Activated CD8-positive, alpha-beta T cell treated with anti-CD3 and anti-CD28 coated beads, Interleukin-2, amount 10 ng/mL, durations not matched to agents 7 days and 5 days (primary cell): ENCODE measurements around the gene DPF1. TPM values are rescaled to one million over a fixed set of nuclear protein-coding genes. Genes with fewer than 3 reads are reported as not detected.

Experiments used
- ATAC-seq: fragments of 150-1000 bp; cut with Tn5 transposase; one replicate; pipeline ENCODE4 v1.10.0; 2021; ENCODE audit warnings: moderate library complexity
- CTCF ChIA-PET: fragments of 350-600 bp; sonication (Branson Sonifier 250); formaldehyde crosslinking; loops from one replicate; lab custom pipeline; 2021; ENCODE audit warnings: antibody characterized with exemption; lab: Charles Lee
- POLR2A ChIA-PET: fragments of 350-600 bp; sonication (Branson Sonifier 250); formaldehyde crosslinking; loops from one replicate; lab custom pipeline; 2021; ENCODE audit warnings: antibody characterized with exemption; lab: Charles Lee
- DNase-seq: peaks from one replicate; pipeline ENCODE4 v3.0.0-alpha.2; 2020
- H3K27ac Mint-ChIP-seq: one replicate; pipeline ENCODE4 v1.8.0; 2021; ENCODE audit warnings: mild to moderate bottlenecking, mixed read lengths
- H3K27me3 Mint-ChIP-seq: one replicate; pipeline ENCODE4 v1.8.0; 2021; ENCODE audit warnings: low read depth, mixed read lengths
- H3K36me3 Mint-ChIP-seq: one replicate; pipeline ENCODE4 v1.8.0; 2021; ENCODE audit warnings: low read depth, mixed read lengths
- H3K4me1 Mint-ChIP-seq: one replicate; pipeline ENCODE4 v1.8.0; 2021; ENCODE audit warnings: low read depth, mixed read lengths
- H3K4me3 Mint-ChIP-seq: one replicate; pipeline ENCODE4 v1.8.0; 2021; ENCODE audit warnings: mild to moderate bottlenecking, mixed read lengths
- H3K9me3 Mint-ChIP-seq: one replicate; pipeline ENCODE4 v1.8.0; 2022; ENCODE audit warnings: mixed read lengths; ENCODE audit not compliant: insufficient read depth
- total RNA-seq, 2 experiments: library from RNA; stranded (reverse); gene quantifications; one replicate each; pipeline ENCODE4 v1.2.3, GENCODE V29; 2021

DPF1 gene
- total RNA-seq, 2 experiments from 2014 or later: 0.16 to 0.29 TPM

DNA sequence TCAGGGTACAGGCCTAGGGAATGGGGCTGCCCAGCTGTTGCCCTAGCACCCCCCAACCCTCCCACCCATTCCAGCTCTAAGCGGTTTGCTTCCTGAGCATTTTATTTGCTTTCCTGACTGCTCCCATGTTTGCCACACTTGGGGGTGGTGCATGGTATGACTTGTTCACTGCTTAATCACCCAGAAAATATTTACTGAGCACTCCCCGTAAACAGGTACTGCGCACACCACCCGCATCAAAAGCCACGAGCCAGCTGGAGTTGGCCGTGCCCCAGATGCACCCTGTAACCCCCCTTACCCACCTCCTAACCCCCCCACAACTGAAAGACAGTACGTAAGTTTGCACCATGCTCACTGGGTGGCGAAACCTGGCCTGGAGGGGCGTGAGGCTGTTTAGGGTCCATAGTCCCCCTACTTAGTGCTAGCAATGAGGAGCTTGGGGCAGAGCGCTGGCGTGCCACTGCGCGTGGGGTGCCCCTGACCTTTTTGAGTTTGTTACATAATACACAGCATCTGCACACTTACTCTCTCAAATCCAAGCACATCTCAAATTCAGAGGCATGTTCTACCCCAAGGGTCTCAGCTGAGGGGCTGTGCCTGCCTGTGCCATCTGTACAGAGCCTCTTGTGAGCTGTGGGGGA is 29.8 kb downstream of the DPF1 start:
- Mint-ChIP-seq H3K27me3 (no peaks in the 10 kb centered on the region), H3K9me3 (no peaks in the 10 kb centered on the region), H3K4me3 (no peak overlapping the region), H3K36me3 (peaks cover 5% of the 10 kb centered on the region), H3K4me1 (peaks cover 5% of the 10 kb centered on the region), H3K27ac (no peak overlapping the region)
- DNase-seq (no peak), ATAC-seq (no peak)
- CTCF ChIA-PET: no interaction called here
- POLR2A ChIA-PET: no interaction called here

DNA sequence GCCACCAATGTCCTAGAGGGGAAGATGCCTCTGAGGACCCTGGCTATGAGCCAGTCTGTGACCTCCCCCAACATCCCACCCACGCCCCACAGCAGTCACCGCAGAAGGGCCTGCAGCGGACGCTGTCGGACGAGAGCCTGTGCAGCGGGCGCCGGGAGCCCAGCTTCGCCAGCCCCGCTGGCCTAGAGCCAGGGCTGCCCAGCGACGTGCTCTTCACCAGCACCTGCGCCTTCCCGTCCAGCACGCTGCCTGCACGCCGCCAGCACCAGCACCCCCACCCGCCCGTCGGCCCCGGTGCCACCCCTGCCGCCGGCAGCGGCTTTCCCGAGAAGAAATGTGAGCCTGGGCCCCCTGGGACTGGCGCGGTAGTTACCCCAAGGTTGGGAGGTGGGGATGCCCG is 30.6 kb downstream of the DPF1 start:
- peaks cover 9% of the 10 kb centered on the region for H3K4me1 Mint-ChIP-seq
- DNase-seq: no peak
- no peaks in the 10 kb centered on the region for H3K9me3 Mint-ChIP-seq
- no peak overlapping the region for H3K27ac Mint-ChIP-seq
- POLR2A ChIA-PET: no interaction called here
- H3K27me3 Mint-ChIP-seq: no peaks in the 10 kb centered on the region
- CTCF ChIA-PET: no interaction called here
- no peak for ATAC-seq
- H3K4me3 Mint-ChIP-seq: no peak overlapping the region
- peaks cover 5% of the 10 kb centered on the region for H3K36me3 Mint-ChIP-seq

DNA sequence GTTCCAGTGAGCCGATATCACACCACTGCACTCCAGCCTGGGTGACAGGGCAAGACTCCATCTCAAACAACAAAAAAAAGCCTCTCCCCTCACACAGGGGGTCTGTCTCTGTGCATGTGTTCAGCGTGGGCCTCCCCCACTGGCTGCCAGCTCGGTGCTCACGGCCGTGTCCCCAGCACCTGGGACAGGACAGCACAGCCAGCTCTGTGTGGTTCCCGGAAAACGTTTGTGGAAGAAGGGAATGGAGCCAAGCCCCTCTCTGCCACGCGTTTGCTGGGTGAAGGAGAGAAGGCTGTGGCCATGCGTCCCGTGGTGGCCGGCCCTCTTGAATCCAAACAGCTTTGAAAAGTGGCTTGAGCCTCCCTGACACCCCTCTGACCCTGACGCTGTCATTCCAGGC is 32.3 kb downstream of the DPF1 start:
- no peak overlapping the region for H3K27ac Mint-ChIP-seq
- H3K27me3 Mint-ChIP-seq: no peaks in the 10 kb centered on the region
- H3K4me1 Mint-ChIP-seq: peaks cover 9% of the 10 kb centered on the region
- ATAC-seq (no peak), DNase-seq (no peak)
- H3K4me3 Mint-ChIP-seq: no peak overlapping the region
- ChIA-PET POLR2A (interaction anchor here (0.6 kb wide), 1 partner anchor 1614 kb away, joined by 3 read pairs; no protein-coding TSS in a partner anchor), CTCF (no interaction called here)
- H3K9me3 Mint-ChIP-seq: no peaks in the 10 kb centered on the region
- peaks cover 5% of the 10 kb centered on the region for H3K36me3 Mint-ChIP-seq

DNA sequence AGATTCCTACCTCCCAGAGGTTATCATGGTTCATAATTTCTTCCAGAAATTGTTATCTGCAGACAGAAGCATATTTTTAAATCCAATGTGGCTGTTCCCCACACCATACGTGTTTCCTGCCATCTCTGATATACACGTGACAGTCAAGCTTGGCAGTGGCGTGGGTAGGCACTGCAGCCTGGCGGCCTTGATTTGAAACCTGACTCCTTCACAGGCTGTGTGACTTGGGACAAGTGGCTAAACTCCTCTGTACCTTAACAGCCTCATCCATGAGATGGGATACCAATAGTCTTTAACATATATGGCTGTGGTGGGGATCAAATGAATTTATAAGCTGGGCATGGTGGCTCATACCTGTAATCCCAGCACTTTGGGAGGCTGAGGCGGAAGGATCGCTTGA is 33.2 kb downstream of the DPF1 start:
- Mint-ChIP-seq H3K4me3 (no peak overlapping the region), H3K4me1 (peaks cover 9% of the 10 kb centered on the region), H3K9me3 (no peaks in the 10 kb centered on the region), H3K27me3 (no peaks in the 10 kb centered on the region), H3K36me3 (peaks cover 5% of the 10 kb centered on the region), H3K27ac (no peak overlapping the region)
- CTCF ChIA-PET: no interaction called here
- POLR2A ChIA-PET: no interaction called here
- ATAC-seq (no peak), DNase-seq (no peak)

DNA sequence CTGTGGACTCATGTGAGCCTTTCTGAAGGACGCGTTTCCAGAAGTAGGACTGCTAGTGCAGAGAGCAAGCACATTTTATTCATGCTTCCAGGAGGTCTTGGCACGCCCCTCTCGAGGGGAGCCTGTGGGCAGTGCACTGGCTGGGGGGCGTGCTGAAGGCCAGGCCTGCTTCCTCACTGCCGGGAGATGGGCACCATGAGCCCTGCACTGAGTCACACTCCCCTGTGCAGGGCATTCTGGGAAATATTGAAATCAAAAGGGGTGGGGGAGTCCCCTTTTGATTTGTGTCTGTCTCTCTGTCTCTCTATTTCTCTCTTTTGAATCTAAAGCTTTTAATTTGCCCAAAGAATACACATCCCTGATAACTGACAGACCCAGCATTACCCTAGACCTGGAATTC is 34.0 kb downstream of the DPF1 start:
- Mint-ChIP-seq H3K27ac (no peak overlapping the region), H3K4me1 (peaks cover 9% of the 10 kb centered on the region), H3K4me3 (no peak overlapping the region), H3K9me3 (no peaks in the 10 kb centered on the region), H3K36me3 (peaks cover under 1% of the 10 kb centered on the region), H3K27me3 (no peaks in the 10 kb centered on the region)
- CTCF ChIA-PET: no interaction called here
- no peak for ATAC-seq
- no peak for DNase-seq
- POLR2A ChIA-PET: no interaction called here

DNA sequence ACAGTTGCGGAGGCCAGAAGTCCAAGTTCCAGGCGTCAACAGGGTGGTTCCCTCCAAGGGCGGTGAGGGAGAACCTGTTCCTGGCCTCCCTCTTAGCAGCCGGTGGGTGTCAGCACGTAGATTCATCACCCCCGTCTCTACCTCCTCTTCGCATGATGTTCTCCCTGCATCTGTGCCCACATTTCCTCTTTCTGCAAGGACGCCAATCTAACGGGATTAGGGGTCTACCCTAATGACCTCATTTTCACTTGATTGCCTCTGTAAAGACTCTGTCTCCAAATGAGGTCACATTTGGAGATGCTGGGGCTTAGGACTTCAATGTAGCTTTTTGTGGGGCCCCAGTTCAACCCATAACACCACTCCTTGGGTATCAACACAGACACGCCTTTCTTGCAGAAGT is 38.5 kb downstream of the DPF1 start:
- no peaks in the 10 kb centered on the region for H3K9me3 Mint-ChIP-seq
- H3K4me3 Mint-ChIP-seq: no peak overlapping the region
- ATAC-seq (no peak), DNase-seq (no peak)
- POLR2A ChIA-PET: no interaction called here
- H3K36me3 Mint-ChIP-seq: peaks cover 4% of the 10 kb centered on the region
- H3K27ac Mint-ChIP-seq: no peak overlapping the region
- H3K27me3 Mint-ChIP-seq: no peaks in the 10 kb centered on the region
- CTCF ChIA-PET: no interaction called here
- H3K4me1 Mint-ChIP-seq: peaks cover 9% of the 10 kb centered on the region

DNA sequence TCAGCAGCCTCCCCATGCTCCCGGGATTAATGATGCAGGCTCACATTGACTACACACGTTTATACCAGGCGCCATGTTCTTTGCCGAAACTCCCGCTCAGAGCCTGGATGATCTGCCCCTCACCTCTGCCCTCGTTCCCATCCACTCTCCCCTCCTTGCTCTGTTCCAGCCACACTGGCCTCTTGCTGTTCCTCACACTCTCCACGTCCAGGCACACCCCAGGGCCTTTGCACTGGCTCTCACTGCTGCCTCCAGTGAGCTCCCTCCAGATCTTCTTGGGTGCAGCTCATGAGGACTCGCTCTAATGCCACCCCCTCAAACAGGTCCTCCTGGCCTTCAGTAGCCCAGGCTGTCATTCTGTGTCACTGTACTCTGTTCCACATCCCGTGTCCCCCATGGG is 39.2 kb downstream of the DPF1 start:
- no peak for ATAC-seq
- ChIA-PET POLR2A (no interaction called here), CTCF (no interaction called here)
- Mint-ChIP-seq H3K27ac (no peak overlapping the region), H3K36me3 (peaks cover 4% of the 10 kb centered on the region), H3K4me1 (peaks cover 5% of the 10 kb centered on the region), H3K27me3 (no peaks in the 10 kb centered on the region), H3K4me3 (no peak overlapping the region), H3K9me3 (no peaks in the 10 kb centered on the region)
- no peak for DNase-seq

DNA sequence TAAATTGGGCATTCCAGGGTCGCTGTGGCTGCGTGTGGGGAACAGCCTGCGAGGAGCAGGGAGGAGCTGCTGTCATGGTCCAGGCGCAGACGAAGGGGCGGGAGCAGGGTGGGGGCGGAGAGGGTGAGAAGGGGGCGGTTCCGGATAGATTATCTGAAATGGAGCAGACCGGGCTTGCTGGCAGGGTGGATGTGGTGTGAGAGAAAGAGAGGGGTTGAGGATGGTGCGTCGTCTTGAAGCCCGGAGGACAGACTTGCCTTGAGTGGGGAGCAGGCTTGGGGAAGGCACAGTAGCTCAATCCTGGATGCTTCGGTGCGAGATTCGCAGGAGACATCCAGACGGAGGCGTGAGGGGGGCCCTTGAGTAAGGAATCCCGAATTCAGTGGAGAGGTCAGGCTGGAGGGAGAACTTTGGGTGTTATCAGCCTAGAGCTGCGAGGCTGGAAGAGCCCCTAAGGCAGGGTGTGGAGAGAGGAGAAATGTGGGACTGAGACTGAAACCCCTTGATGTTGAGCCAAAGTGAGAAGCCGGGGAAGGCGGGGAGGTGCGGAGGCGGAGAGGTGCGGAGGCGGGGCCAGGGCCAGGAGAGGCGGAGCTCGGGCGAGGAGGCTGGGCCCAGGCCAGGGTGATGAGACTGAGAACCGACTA is 40.6 kb downstream of the DPF1 start:
- Mint-ChIP-seq H3K9me3 (no peaks in the 10 kb centered on the region), H3K4me3 (no peak overlapping the region), H3K4me1 (no peaks in the 10 kb centered on the region), H3K27me3 (no peaks in the 10 kb centered on the region), H3K36me3 (peaks cover 4% of the 10 kb centered on the region), H3K27ac (no peak overlapping the region)
- CTCF ChIA-PET: no interaction called here
- no peak for DNase-seq
- no peak for ATAC-seq
- POLR2A ChIA-PET: no interaction called here

DNA sequence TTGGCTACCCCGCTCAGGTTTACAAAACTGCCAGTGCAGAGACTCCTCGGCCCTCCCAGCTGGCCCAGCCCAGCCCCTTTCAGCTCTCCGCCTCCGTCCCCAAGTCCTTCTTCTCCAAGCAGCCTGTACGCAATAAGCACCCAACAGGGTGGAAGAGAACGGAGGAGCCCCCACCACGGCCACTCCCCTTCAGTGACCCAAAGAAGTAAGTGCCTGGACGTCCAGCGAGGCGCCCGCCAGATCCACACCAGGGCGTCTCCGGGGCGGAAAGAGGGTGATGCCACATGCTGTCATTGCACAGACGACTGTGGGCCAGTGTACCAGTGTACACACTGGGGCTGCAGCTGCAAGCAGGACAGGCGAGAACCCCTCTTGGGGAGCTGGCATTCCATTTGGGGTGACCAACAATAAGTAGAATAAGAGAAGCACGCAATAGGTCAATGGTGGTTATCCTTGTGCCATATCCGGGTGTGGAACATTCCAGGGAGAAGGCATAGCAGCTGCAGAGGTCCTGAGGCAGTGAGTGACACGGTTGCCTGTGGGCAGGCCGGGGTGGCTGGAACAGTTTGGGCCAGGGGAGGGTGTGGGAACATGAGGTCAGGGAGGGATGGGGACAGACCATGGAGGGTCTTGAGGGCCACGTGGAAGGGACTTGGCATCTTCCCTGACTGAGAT is 41.3 kb downstream of the DPF1 start:
- no peak overlapping the region for H3K4me3 Mint-ChIP-seq
- H3K36me3 Mint-ChIP-seq: peaks cover 4% of the 10 kb centered on the region
- no peaks in the 10 kb centered on the region for H3K9me3 Mint-ChIP-seq
- DNase-seq (no peak), ATAC-seq (no peak)
- POLR2A ChIA-PET: no interaction called here
- H3K27ac Mint-ChIP-seq: no peak overlapping the region
- CTCF ChIA-PET: no interaction called here
- no peaks in the 10 kb centered on the region for H3K27me3 Mint-ChIP-seq
- H3K4me1 Mint-ChIP-seq: no peaks in the 10 kb centered on the region

DNA sequence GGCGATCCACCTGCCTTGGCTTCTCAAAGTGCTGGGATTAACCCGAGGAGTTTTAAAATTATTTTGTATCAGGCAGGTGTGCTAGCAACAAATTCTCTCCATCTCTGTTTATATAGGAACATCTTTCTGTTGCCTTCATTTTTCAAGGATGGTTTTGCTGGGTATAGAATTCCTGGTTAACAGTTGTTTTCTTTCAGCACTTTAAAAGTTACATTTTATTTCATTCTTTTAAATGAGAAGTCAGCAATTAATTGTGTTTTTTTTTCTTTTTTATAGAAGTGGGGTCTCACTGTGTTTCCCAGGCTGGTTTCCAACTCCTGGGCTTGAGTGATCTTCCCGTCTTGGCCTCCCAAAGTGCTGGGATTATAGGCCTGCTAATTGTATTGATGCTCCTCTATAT is 44.0 kb downstream of the DPF1 start:
- POLR2A ChIA-PET: no interaction called here
- Mint-ChIP-seq H3K27me3 (no peaks in the 10 kb centered on the region), H3K36me3 (peaks cover 4% of the 10 kb centered on the region), H3K4me1 (no peaks in the 10 kb centered on the region), H3K9me3 (no peaks in the 10 kb centered on the region), H3K4me3 (no peak overlapping the region), H3K27ac (no peak overlapping the region)
- CTCF ChIA-PET: no interaction called here
- DNase-seq (no peak), ATAC-seq (no peak)

DNA sequence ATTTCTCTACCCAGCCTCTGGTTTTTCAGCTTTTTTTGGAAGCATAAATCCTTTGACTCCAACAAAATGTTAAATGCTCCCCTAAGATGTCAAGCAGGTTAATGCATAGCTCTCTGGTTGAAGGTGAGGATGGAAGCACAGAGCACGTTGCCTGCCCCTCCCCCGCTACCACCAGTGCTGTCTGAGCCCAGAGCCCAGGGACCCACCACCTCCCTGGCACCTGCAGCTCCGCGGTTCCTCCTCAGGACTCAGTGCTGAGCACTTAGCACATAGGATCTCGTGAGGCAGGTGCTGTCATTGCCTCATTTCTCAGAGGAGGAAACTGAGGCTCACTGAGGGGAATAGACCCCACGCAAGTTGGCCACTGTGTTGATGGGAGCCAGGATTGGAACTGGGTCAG is 48.6 kb downstream of the DPF1 start:
- POLR2A ChIA-PET: no interaction called here
- CTCF ChIA-PET: no interaction called here
- H3K9me3 Mint-ChIP-seq: no peaks in the 10 kb centered on the region
- DNase-seq (no peak), ATAC-seq (no peak)
- no peaks in the 10 kb centered on the region for H3K36me3 Mint-ChIP-seq
- H3K27me3 Mint-ChIP-seq: no peaks in the 10 kb centered on the region
- H3K4me1 Mint-ChIP-seq: no peaks in the 10 kb centered on the region
- no peak overlapping the region for H3K27ac Mint-ChIP-seq
- H3K4me3 Mint-ChIP-seq: no peak overlapping the region

DNA sequence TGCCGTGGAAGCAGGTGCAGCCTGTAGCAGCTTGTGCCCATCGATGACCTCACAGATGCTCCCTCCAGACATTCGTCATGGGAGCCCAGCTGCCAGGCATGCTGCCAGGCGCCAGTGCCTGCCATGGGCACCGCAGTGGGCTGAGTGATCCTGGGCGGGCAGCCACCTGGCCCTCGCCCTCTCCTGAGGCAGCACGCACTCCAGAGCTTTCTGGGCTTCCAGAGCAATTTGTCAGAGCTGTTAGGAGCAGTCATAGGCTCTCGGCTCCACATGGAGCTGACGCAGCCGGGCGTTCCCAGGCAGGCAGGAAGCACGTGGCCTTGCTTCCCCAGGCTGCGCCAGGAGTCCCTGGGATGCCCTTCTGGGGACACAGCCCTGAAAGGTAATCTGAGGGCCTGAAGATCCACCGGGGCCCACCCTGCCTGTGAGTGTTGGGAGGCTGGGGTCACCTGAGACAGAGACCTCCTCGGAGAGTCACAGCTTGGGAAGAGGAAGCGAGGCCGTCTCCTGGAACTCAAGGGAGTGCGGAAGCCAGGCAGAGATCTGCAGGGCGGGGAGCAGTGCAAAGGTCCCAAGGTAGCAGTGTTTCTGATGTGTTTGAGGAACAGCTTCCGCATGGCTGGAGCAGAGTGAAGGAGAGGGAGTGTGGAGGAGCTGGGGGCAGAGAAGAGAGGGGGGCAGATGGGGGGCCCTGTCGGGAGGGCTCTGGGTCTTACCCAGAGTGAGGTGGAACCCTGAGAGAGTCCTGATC is 50.6 kb downstream of the DPF1 start:
- ChIA-PET POLR2A (no interaction called here), CTCF (no interaction called here)
- Mint-ChIP-seq H3K27ac (no peak overlapping the region), H3K36me3 (no peaks in the 10 kb centered on the region), H3K9me3 (no peaks in the 10 kb centered on the region), H3K27me3 (no peaks in the 10 kb centered on the region), H3K4me3 (no peak overlapping the region), H3K4me1 (no peaks in the 10 kb centered on the region)
- ATAC-seq (no peak), DNase-seq (no peak)
